HG02852 (cell line): Measurements from ENCODE around the gene LIN9.

Experiments
- ATAC-seq: cut with Tn5 transposase; IDR thresholded peaks from one replicate; pipeline ENCODE4 v1.9.1; 2021; ENCODE audit warnings: mild to moderate bottlenecking, moderate library complexity; ENCODE audit not compliant: unreplicated experiment

Gene LIN9

GRCh38 chr1:226322986-226323385 is 14.0 kb upstream of the LIN9 start:
- ATAC-seq: no peak

DNA sequence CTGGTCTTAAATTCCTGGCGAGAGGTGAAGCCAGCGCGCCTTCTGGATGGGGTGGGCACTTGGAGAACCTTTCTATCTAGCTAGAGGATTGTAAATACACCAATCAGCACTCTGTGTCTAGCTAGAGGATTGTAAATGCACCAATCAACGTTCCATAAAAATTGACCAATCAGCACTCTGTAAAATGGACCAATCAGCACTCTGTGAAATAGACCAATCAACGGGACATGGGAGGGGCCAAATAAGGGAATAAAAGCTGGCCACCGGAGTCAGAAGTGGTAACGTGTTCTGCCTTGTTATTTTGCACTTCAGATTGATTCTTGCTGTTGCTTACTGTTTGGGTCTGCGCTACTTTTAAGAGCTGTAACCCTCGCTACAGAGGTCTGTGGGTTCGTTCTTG is 12.0 kb upstream of the LIN9 start:
- no peak for ATAC-seq

- no peak for ATAC-seq
Measured at GRCh38 chr1:226318471-226318870, 9.5 kb upstream of the LIN9 start.

DNA sequence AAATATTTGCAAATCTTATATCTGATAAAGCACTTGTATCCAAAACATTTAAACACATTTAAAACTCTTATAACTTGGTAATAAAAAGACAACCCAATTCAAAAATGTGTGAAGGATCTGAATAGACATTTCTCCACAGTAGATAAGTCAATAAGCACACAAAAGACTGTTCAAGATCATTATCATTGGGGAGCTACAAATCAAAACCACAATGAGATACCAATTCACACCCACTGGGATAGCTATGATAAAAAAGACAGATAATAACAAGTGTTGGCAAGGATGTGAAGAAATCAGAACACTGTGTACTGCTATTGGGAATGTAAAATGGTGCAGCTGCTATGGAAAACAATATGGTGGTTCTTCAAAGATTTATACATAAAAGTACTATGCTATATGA is 5.1 kb upstream of the LIN9 start:
- no peak for ATAC-seq

GRCh38 chr1:226312065-226312464 is 3.1 kb upstream of the LIN9 start:
- ATAC-seq: no peak

DNA sequence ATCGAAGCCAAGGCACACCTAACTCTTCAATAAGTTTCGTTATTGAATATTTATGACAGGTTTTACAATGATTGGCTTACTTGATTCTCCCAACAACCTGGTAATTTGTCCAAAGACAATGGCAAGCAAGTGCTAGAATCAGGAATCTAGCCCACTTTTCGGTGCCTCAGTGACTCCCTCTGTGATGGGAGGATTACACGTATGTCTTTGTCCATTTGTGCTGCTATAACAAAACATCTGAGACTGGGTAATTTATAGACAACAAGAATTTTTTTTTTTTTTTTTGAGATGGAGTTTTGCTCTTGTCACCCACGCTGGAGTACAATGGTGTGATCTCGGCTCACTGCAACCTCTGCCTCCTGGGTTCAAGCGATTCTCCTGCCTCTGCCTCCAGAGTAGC is 2.4 kb upstream of the LIN9 start:
- no peak for ATAC-seq

DNA sequence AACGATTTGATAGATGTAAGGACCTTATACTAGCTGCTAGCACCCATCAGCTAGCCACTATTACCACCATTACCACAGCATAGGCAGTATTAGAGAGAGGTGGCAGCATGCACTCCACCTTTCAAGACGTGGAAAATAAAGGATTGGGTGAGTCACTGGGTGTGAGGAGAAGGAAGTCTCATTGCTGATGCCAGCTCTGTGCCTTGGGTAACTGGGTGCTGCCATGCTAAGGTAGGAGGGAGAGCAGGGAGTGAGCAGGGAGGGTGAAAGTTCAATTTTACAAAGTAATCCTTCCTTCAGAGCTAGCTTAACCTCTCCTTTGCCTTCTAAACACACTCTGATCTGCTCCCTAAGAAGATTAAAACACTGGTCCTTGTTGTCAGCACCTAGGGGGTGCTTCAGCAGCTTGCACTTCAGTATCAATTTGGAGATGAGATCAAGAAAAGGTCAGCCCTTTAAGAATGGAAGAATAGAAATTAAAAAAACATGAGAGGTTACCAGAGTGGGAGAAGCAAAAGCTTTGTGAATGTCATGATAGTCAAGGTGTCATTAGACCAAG is 1.8 kb upstream of the LIN9 start:
- ATAC-seq: no peak

GRCh38 chr1:226310245-226310540 is 1.2 kb upstream of the LIN9 start:
- no peak for ATAC-seq

DNA sequence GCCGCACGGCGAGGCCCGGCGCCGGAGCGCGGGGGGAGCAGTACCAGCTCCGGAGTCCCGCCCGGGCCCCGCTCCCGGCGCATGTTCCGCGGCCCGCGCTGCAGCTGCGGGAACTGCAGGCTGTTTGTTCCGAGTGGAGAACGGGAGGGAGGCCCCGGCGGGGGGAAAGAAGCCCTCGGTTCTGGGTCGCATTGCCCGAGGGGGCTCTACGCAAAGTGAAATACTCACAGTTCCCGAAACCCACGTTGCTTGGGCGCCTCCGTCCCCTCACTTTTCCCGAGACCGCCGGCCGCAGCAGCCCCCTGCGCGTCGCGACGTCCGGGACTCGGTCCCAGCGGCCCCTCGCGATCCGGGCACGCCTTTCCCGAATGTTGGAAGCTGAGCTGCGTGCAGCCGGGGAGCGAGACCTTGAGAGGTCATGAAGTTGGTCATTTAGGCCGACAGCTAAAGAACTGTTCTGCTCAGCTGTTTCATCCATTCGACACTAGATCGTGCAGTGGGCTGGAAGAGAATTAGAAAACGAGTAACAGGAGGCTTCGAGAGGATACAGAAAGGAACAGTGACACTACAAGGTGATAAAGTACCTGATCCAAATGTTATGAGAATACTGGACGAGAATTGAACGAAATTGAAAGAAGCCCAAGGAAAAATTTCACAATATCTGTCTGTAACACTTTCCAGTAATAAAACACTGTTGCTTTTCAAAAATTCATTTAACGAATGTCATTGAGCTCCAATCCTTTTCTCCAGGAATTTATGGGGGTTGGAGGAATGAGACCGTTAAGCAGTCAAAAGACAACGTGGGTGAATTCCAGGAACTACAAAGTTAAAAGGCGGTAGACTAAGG is 657 bp upstream of the LIN9 start:
- peak; percentile 54 for ATAC-seq

GRCh38 chr1:226308166-226308722 is 720 bp downstream of the LIN9 start:
- peak; percentile 20 for ATAC-seq

DNA sequence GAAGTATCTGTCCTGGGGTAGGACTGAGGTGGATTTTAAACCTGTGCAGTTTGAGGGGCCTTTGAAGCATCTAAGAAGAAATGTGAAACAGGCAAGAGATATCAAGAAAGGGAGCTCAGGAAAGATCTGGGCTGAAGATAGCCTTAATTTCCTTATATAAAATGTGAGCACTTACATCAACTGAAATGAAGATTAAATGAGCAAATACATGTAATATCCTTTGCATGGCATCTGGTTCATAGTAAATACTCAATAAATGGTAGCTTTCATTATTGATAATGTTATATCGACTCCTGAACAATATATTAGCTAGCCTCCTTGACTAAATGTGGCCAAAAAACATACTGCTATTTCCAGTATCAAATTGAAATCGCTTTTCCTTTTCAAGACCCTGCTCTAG is 2.5 kb downstream of the LIN9 start:
- ATAC-seq: no peak

- no peak for ATAC-seq
Measured at GRCh38 chr1:226305184-226305583, 3.8 kb downstream of the LIN9 start.

GRCh38 chr1:226304291-226304955 is 4.5 kb downstream of the LIN9 start:
- no peak for ATAC-seq

DNA sequence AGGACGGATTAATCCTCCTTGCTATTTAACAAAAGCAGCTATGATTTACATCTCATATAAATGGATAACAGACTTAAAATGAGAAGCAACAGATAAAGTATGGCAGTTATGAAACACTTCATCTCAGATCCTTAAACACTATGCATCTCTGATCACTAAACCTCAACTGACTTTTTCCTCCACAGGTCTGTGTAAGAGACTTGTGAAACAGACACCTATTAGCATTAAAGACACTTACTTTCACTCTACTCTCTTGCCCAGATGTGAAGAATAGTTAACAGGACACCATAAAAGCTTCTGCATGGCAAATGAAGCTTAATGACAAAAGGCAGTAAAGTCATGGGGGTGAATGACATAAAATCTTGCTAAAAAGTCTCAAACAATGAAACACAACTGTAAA is 6.2 kb downstream of the LIN9 start:
- ATAC-seq: no peak

GRCh38 chr1:226296911-226297310 is 12.1 kb downstream of the LIN9 start:
- ATAC-seq: no peak

DNA sequence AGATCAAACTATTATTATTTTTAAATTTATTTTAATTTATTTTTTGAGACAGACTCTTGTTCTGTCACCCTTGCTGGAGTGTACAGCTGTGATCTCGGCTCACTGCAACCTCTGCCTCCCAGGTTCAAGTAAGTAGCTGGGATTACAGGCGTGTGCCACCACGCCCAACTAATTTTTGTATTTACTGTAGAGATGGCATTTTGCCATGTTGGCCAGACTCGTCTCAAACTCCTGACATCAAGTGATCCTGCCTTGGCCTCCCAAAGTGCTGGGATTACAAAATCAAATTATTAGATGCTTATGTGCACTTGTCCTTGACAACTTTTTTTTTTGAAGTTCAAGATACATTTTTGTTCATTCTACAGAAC is 15.4 kb downstream of the LIN9 start:
- no peak for ATAC-seq

GRCh38 chr1:226292874-226293552 is 16.0 kb downstream of the LIN9 start:
- no peak for ATAC-seq

- no peak for ATAC-seq
Measured at GRCh38 chr1:226287587-226287986, 21.4 kb downstream of the LIN9 start.

DNA sequence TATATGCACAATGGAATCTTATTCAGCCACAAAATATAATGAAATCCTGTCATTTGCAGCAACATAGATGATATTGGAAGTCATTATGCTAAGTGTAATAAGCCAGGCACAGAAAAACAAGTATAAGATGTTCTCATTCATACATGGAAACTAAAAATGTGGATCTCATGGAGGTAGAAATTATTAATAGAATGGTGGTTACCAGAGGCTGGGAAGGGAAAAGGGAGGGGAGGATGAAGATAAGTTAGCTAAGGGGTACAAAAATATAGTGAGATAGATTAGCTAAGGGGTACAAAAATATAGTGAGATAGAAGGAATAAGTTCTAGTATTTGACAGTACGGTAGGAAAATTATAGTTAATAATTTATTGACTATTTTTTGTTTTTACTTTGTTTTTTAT is 27.9 kb downstream of the LIN9 start:
- ATAC-seq: no peak

- no peak for ATAC-seq
Measured at GRCh38 chr1:226279498-226279897, 29.5 kb downstream of the LIN9 start.

GRCh38 chr1:226277897-226278296 is 31.1 kb downstream of the LIN9 start:
- ATAC-seq: no peak

DNA sequence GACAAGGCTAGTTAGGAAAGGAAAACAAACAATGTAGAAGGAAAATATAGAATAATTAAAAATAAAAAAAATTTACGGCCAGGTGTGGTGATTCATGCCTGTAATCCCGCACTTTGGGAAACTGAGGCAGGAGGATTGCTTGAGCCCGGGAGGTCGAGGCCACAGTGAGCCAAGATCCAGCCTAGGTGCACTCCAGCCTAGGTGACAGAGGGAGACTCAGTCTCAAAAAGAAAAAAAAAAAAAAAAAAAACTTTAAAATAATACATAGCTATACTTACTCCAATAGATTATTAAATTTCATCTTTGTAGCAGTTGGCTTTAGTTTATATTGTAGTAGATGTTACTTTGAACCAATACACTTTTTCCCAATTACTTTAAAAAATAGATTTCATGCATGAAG is 32.0 kb downstream of the LIN9 start:
- no peak for ATAC-seq
